Calu3 (cell line): ENCODE results near the gene KIF16B. TPM values are rescaled to one million over a fixed set of nuclear protein-coding genes. Genes with fewer than 3 reads are reported as not detected.

Source experiments
- BruUV-seq: library from RNA; stranded (reverse); fragments of 400-500 nt; replicated peaks from 2 replicates; lab custom pipeline; 2021; lab: Mats Ljungman, UMichigan
- CTCF ChIA-PET: fragments of 300-600 bp; sonication (Branson Sonifier 250); formaldehyde crosslinking; loops from one replicate; lab custom pipeline; 2022; ENCODE audit warnings: antibody characterized with exemption; lab: Charles Lee
- DNase-seq: peaks from one replicate; pipeline ENCODE4 v3.0.0; 2022
- H3K27ac Mint-ChIP-seq: one replicate; pipeline ENCODE4 v1.8.0; 2022; ENCODE audit warnings: mixed read lengths; ENCODE audit not compliant: unreplicated experiment
- H3K27me3 Mint-ChIP-seq: one replicate; pipeline ENCODE4 v1.8.0; 2022; ENCODE audit warnings: mixed read lengths; ENCODE audit not compliant: unreplicated experiment
- H3K36me3 Mint-ChIP-seq: one replicate; pipeline ENCODE4 v1.8.0; 2022; ENCODE audit warnings: mild to moderate bottlenecking, moderate library complexity, mixed read lengths; ENCODE audit not compliant: insufficient read depth, unreplicated experiment
- H3K4me1 Mint-ChIP-seq: one replicate; pipeline ENCODE4 v1.8.0; 2022; ENCODE audit warnings: mild to moderate bottlenecking, low read depth, mixed read lengths; ENCODE audit not compliant: unreplicated experiment
- H3K4me3 Mint-ChIP-seq: one replicate; pipeline ENCODE4 v1.8.0; 2022; ENCODE audit warnings: mild to moderate bottlenecking, low read depth, moderate library complexity, mixed read lengths; ENCODE audit not compliant: unreplicated experiment
- H3K9me3 Mint-ChIP-seq: one replicate; pipeline ENCODE4 v1.8.0; 2022; ENCODE audit warnings: low read depth, mixed read lengths; ENCODE audit not compliant: unreplicated experiment
- CTCF ChIP-seq: fragments of 200-600 bp; IDR thresholded peaks from one replicate; pipeline ENCODE4 v1.8.0; 2022; ENCODE audit warnings: antibody characterized with exemption; ENCODE audit not compliant: unreplicated experiment
- intact Hi-C: fragments of 100-400 bp; cut with micrococcal nuclease; formaldehyde crosslinking; loops from one replicate; pipeline ENCODE4 v1.10.0; 2022; ENCODE audit not compliant: unreplicated experiment
- total RNA-seq: library from RNA; stranded (reverse); gene quantifications from 2 replicates; pipeline ENCODE4 v1.2.3, GENCODE V29; 2022

Gene KIF16B
- total RNA-seq, 1 experiment from 2014 or later: 4.3 TPM

- no peak for TF ChIP-seq CTCF
- no peak for DNase-seq
- intact Hi-C loops: no loop called here
Observed at GRCh38 chr20:16588241-16588640, 15.0 kb upstream of the KIF16B start.

GRCh38 chr20:16587066-16587465 is 13.8 kb upstream of the KIF16B start:
- intact Hi-C loops: no loop called here
- H3K27me3 Mint-ChIP-seq: no peaks in the 10 kb centered on the region
- H3K27ac Mint-ChIP-seq: no peak overlapping the region
- no peak overlapping the region for H3K4me3 Mint-ChIP-seq
- CTCF ChIA-PET: no interaction called here
- TF ChIP-seq CTCF: no peak
- H3K4me1 Mint-ChIP-seq: no peaks in the 10 kb centered on the region
- DNase-seq: no peak
- H3K9me3 Mint-ChIP-seq: no peaks in the 10 kb centered on the region
- H3K36me3 Mint-ChIP-seq: no peaks in the 10 kb centered on the region
- BruUV-seq: no TSS peak

More at GRCh38 chr20:16588241-16588640, 15.0 kb upstream of the KIF16B start:
- Mint-ChIP-seq H3K4me1 (no peaks in the 10 kb centered on the region), H3K27ac (no peak overlapping the region), H3K9me3 (no peaks in the 10 kb centered on the region), H3K27me3 (no peaks in the 10 kb centered on the region), H3K36me3 (no peaks in the 10 kb centered on the region), H3K4me3 (no peak overlapping the region)
- CTCF ChIA-PET: no interaction called here
- BruUV-seq: no TSS peak

GRCh38 chr20:16583474-16583873 is 10.2 kb upstream of the KIF16B start:
- no peak overlapping the region for H3K4me3 Mint-ChIP-seq
- H3K27ac Mint-ChIP-seq: no peak overlapping the region
- TF ChIP-seq CTCF: no peak
- H3K4me1 Mint-ChIP-seq: no peaks in the 10 kb centered on the region
- DNase-seq: no peak
- H3K36me3 Mint-ChIP-seq: no peaks in the 10 kb centered on the region
- no peaks in the 10 kb centered on the region for H3K27me3 Mint-ChIP-seq
- no TSS peak for BruUV-seq
- intact Hi-C loops: no loop called here
- H3K9me3 Mint-ChIP-seq: no peaks in the 10 kb centered on the region
- CTCF ChIA-PET: no interaction called here

GRCh38 chr20:16581241-16581640 is 8.0 kb upstream of the KIF16B start:
- no peak for DNase-seq
- no peaks in the 10 kb centered on the region for H3K36me3 Mint-ChIP-seq
- H3K9me3 Mint-ChIP-seq: no peaks in the 10 kb centered on the region
- intact Hi-C loops: no loop called here
- no TSS peak for BruUV-seq
- CTCF ChIA-PET: no interaction called here
- no peak overlapping the region for H3K4me3 Mint-ChIP-seq
- no peak overlapping the region for H3K27ac Mint-ChIP-seq
- no peaks in the 10 kb centered on the region for H3K27me3 Mint-ChIP-seq
- no peak for TF ChIP-seq CTCF
- H3K4me1 Mint-ChIP-seq: no peaks in the 10 kb centered on the region
